Retinal pigment epithelial cell (primary cell): ENCODE measurements around the gene ESPL1.

Experiments used
- DNase-seq: peaks from one replicate; pipeline ENCODE4 v3.0.0-alpha.2; 2010; ENCODE audit warnings: low read depth
- H3K4me3 ChIP-seq: 2 replicates; pipeline ENCODE4 v1.5.1; 2011; ENCODE audit warnings: mild to moderate bottlenecking, low read length, control low read depth, moderate library complexity
- TF ChIP-seq, protein P1 (sequence below): conservative IDR thresholded peaks from 2 replicates; pipeline ENCODE4 v1.5.1; 2011; ENCODE audit warnings: low read depth, low read length, control low read depth, inconsistent platforms

Gene ESPL1

GRCh38 chr12:53267999-53268629, at the start of gene ESPL1:
Gene ESPL1, plus strand, starts transcription at chr12:53268299. Its CDS starts 468 bp downstream, at chr12:53268767.
- TF ChIP-seq, protein P1, sequence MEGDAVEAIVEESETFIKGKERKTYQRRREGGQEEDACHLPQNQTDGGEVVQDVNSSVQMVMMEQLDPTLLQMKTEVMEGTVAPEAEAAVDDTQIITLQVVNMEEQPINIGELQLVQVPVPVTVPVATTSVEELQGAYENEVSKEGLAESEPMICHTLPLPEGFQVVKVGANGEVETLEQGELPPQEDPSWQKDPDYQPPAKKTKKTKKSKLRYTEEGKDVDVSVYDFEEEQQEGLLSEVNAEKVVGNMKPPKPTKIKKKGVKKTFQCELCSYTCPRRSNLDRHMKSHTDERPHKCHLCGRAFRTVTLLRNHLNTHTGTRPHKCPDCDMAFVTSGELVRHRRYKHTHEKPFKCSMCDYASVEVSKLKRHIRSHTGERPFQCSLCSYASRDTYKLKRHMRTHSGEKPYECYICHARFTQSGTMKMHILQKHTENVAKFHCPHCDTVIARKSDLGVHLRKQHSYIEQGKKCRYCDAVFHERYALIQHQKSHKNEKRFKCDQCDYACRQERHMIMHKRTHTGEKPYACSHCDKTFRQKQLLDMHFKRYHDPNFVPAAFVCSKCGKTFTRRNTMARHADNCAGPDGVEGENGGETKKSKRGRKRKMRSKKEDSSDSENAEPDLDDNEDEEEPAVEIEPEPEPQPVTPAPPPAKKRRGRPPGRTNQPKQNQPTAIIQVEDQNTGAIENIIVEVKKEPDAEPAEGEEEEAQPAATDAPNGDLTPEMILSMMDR, result peak; percentile 37
- peak within 1 kb of the TSS; percentile 92 for H3K4me3 ChIP-seq

GRCh38 chr12:53218551-53219291, 49.4 kb upstream of the ESPL1 start:
- no peak for DNase-seq
- peak overlapping the region; percentile 72 for H3K4me3 ChIP-seq
- TF ChIP-seq, protein P1, result no peak

More at GRCh38 chr12:53267999-53268629, at the start of gene ESPL1:
- DNase-seq, result no peak

- H3K4me3 ChIP-seq, result peak overlapping the region; percentile 72
- TF ChIP-seq, protein P1, result no peak
- no peak for DNase-seq
Measured at GRCh38 chr12:53219292-53219955, 48.7 kb upstream of the ESPL1 start.

GRCh38 chr12:53219956-53220693, 48.0 kb upstream of the ESPL1 start:
- TF ChIP-seq, protein P1, result no peak
- DNase-seq, result no peak
- H3K4me3 ChIP-seq, result peak overlapping the region; percentile 72

- peak overlapping the region; percentile 72 for H3K4me3 ChIP-seq
- peak; percentile 64 for DNase-seq
- TF ChIP-seq, protein P1, result no peak
Measured at GRCh38 chr12:53220694-53221202, 47.4 kb upstream of the ESPL1 start.

- no peak for DNase-seq
Measured at GRCh38 chr12:53221203-53222080, 46.7 kb upstream of the ESPL1 start.

More at GRCh38 chr12:53221203-53222080, 46.7 kb upstream of the ESPL1 start:
- TF ChIP-seq, protein P1, result peak; percentile 18
- H3K4me3 ChIP-seq, result peak overlapping the region; percentile 72
